ENCODE results near the gene GALT.

GRCh38 chr9:34635556-34635955 lies 10.9 kb upstream of the GALT start:
- TF ChIP-seq POLR2A (IDR thresholded peaks at IDR 0.05) (no peak), CTCF (IDR thresholded peaks at IDR 0.05) (no peak)

Measured in breast epithelium (tissue), 3 donors.